GM12878 (cell line): Measurements from ENCODE around the gene TRIM68.

ENCODE experiments used
- CREM ChIP-seq: IDR thresholded peaks from 2 replicates; pipeline ENCODE4 v1.6.1; 2014; ENCODE audit warnings: antibody characterized with exemption, low read depth
- CTCF ChIP-seq, 3 experiments: IDR thresholded peaks in 2 of 3; conservative IDR thresholded peaks in 1 of 3; 2 replicates each; pipeline ENCODE4 v1.5.1; 2011; ENCODE audit warnings: low read depth in 3 of 3, low read length in 3 of 3, mild to moderate bottlenecking in 3 of 3, control low read depth in 2 of 3, moderate library complexity in 2 of 3, inconsistent platforms in 1 of 3, mixed read lengths in 1 of 3; ENCODE audit not compliant: control insufficient read depth in 2 of 3, insufficient read depth in 1 of 3; ENCODE audit errors: extremely low read depth in 1 of 3
- EP300 ChIP-seq, 2 experiments: fragments of 150-350 bp in 1 of 2; IDR thresholded peaks; 2 replicates each; pipeline ENCODE4 v1.6.1; 2011 to 2012; ENCODE audit warnings: low read depth in 2 of 2, low read length in 2 of 2, borderline replicate concordance in 1 of 2, improper control_type of control experiment in 1 of 2, inconsistent platforms in 1 of 2; ENCODE audit not compliant: control insufficient read depth in 1 of 2
- PKNOX1 ChIP-seq: fragments of 450-650 bp; IDR thresholded peaks from 2 replicates; pipeline ENCODE4 v1.6.1; 2016; ENCODE audit warnings: mild to moderate bottlenecking
- SMC3 ChIP-seq: IDR thresholded peaks from 2 replicates; pipeline ENCODE4 v1.6.1; 2011; ENCODE audit warnings: low read length, improper control_type of control experiment, borderline replicate concordance
- YY1 ChIP-seq: IDR thresholded peaks from 2 replicates; pipeline ENCODE4 v1.6.1; 2011; ENCODE audit warnings: low read depth, mild to moderate bottlenecking, low read length

- TF ChIP-seq CREM (no peak), CTCF (IDR thresholded peaks at IDR 0.05 in 2 of 3, conservative IDR thresholded peaks at IDR 0.05 in 1 of 3; ENCODE audit: control insufficient read depth in 2 of 3, extremely low read depth in 1 of 3, insufficient read depth in 1 of 3, low read depth in 3 of 3, low read length in 3 of 3) (no peak), EP300 (IDR thresholded peaks at IDR 0.05; ENCODE audit: borderline replicate concordance in 1 of 2, control insufficient read depth in 1 of 2, low read depth in 2 of 2, low read length in 2 of 2) (no peak), YY1 (no peak), SMC3 (no peak), PKNOX1 (no peak)
Observed at GRCh38 chr11:4643682-4644081, 35.7 kb upstream of the TRIM68 start, which contains the start of gene OR51E1.
